ENCODE data around the gene TRPV5.

Gene TRPV5

GRCh38 chr7:142908290-142908689 is 25.3 kb downstream of the TRPV5 start:
- no peak for DNase-seq

- DNase-seq = no peak
These were observed 26.9 kb downstream of the TRPV5 start for GRCh38 chr7:142906643-142907042.

DNA sequence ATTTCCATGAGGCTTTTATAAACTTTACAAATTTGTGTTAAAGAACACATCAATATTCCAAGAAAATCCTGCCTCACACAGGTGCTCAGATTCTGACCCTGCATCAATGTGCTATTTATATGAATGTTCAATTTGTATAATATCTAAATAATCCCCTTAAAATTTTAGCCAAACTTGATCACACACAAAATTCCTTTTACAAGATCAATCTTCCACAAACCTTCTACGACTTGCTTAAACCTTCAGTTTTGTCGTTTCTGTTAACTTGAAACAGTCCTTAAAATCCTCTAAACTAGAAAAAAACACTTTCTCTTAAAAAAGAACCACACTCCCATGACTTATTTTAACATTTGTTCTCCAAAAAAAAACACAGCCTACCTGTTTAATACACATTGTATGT is 27.8 kb downstream of the TRPV5 start:
- no peak for DNase-seq

GRCh38 chr7:142904128-142904527 is 29.4 kb downstream of the TRPV5 start:
- no peak for DNase-seq

DNA sequence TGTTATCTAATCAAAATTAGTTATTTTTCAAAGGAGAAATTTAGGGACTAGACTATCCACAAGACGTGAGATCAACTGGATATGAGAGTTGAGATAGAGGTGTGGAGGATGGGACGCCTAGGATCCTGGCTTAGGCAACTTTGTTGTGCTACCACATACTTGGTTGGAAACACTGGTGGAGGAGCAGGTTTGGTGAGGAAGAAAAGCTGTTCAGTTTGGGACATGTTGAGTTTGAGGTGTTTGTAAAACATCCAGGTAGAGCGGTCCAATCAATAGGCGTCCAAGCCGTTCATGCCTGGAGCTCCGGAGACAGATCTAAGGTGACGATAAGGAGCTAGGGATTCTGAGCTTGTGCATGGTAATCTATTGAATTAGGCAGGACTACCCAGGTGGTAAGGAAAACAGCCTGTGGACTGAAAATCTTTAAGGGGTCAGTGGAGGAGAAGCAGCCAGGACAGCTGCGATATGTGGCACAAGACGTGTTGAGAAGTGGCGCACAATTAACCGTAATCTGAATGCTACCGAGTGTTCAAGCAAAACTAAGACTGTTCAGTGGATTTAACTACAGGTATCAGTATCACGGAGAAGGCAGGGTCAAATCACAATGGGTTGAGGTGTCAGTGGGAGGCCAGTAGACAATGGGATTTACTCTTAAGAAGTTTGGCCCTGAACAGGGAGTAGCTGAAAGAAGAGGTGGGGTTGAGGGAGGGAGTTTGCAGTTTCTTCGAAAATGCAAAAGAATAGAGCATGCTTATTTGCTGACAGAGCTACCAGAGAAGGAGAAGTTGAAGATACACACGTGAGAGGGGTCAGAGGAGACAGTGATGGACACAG is 31.9 kb downstream of the TRPV5 start:
- no peak for DNase-seq

- no peak for DNase-seq
These were observed 33.9 kb downstream of the TRPV5 start for GRCh38 chr7:142899661-142900060.

DNA sequence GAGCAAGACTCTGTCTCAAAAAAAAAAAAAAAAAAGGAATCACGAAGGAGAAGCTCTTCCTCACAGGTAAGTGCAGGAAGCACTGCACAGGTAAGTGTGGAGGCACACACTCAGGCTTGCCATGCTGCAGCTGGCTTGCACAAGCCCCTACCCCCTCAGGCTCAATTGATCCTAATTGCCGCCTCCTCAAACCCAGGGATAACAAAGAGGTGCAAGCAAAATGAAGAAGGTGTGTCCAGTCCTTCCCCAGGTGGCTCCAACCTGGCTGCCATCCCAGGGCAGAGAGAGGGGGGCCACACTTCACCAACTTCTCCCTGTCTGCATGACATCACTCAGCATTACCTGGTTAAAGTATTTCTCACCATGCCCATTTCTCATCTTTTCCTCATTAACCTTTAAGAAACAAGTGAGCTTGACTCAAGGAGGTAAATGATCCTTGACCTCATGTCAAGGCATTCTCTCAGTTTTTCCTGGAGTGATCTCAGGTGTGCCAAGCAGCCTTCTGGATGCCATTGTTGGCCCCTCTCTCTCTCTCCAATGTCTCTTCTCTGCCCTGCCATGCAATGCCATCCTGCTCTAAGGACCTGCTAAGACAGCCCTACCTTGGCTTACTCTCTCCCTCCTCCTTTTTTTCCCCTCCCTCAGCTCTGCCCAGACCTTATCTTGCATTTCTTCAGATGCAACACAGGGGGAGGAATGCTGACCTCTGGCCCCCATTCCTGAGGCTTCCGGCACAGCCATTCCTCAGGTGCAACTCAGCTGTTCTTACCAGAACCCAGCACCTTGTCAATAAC is 35.0 kb downstream of the TRPV5 start:
- no peak for DNase-seq

DNA sequence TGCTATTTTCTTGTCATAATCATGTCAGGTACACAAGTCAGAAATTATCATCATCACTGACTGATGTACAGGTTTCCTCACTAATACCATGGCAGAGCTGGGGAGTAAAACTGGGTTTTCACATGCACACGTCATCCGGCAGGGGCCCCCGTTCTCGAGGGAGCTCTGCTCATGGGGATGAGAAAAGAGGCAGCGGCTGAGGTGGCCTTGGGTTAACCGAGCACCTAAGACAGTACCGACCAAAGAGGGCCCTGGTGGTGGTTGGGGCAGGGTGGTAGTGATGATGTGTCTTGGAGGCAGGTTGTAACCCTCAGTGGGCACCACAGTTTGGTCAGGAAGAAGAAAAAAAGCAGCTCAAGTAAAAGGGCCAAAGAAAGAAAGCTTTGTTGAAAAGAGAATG is 35.9 kb downstream of the TRPV5 start:
- no peak for DNase-seq

DNA sequence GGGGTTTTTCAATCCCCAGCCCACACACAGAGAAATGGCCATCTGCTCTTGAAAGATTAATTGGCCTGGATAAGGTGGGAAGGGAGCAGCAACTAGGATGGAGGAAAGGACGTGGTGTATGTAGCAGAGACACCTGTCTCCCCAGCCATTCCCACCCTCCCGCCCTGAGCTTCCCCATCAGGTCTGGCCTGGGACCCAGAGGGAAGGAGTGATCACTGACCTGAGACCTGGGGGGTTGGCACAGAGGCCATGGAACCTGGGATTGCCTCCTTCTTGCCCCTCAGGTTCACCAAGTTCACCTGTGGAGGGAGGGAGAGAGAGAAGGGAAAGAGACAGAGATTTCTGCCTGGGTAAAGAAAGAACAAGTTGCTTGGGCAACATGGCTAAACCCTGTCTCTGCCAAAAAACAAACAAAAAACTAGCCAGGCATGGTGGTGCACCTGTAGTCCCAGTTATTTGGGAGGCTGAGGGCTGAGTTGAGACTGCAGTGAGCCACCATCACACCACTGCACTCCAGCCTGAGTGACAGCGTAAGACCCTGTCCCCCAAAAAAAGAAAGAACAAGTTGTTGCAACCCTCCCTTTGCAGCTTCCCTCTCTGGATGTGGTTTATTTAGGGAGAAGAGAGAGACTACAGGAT is 36.7 kb downstream of the TRPV5 start:
- DNase-seq = no peak

DNA sequence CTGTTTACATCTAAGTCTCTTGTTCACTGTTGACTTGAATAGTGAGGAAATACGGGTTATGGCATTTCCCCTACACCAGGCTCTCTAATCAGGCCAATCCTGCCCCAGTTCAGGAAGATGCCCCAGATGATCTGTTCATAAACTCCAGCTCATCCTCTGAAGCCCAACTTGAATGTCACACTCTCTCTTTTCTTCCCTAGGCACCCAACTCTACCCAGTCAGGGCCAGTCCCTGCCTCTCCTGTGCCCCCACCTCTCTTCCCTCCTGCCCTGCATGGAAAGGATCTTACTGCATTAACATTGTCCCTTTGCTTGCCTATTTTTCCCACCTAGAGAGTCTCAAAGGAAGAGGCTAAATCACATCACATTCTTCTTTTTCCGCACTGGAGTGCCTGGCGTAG is 37.4 kb downstream of the TRPV5 start:
- DNase-seq = no peak

- DNase-seq = no peak
These were observed 38.5 kb downstream of the TRPV5 start for GRCh38 chr7:142894985-142895593.

- no peak for DNase-seq
These were observed 39.2 kb downstream of the TRPV5 start for GRCh38 chr7:142894112-142894984.

DNA sequence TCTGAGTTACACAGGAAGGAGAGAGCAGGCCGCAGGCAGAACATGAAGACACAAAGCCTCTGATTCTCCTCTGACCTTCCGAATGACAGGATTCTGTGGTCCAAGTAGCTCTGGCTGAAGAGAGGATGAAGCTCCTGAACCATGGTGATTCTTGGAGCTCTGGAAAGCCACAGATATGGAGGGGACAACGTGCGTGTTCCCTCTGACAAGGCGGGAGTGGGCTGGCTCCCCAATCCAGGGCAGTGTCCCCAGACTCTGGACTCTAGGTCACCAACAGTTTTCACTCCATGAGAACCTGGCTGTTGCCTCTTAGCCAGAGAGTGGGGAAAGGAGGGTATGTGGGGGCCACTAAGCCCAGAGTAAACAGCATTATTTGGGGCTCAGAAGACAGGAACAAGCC is 40.6 kb downstream of the TRPV5 start:
- no peak for DNase-seq

- no peak for DNase-seq
These were observed 42.0 kb downstream of the TRPV5 start for GRCh38 chr7:142891490-142892082.

DNA sequence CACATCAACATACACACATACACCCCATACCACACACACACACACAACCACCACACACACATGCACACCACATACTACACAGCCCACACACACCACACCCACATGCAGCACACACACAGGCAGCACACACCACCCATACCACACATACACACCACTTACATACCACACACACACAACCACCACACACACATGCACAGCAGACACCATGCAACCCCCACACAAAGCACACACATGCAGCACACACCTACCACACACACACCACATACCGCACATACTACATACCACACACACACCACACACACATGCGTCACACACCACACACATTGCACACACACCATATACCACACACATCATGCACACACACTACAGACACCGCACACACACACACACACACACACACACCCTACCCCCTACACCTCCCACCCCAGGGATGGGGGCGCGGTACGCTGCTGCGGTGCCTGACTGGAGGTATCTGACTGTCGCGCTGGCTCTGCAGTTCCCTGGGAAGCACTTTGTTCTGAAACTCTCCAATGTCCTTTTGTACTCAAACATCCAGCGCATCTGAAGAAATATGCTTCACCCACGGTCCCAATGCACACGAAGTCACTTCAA is 42.6 kb downstream of the TRPV5 start:
- no peak for DNase-seq

DNA sequence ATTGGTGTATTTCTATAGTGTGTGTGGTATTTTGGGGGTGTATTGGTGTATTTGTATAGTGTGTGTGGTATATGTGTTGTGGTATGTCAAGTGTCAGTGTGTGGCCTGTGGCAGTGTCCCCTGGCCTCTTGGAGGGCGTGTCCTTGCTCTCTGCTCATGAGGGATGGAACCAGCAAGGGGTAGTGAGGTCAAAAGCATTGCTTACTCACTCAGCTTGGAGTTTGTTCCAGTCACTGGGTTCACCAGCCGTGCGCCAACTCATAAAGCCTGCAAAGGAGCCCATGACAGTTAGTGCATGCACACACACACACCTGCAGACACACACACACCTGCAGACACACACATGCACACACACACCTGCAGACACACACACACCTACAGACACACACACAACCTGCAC is 43.7 kb downstream of the TRPV5 start:
- DNase-seq = no peak

GRCh38 chr7:142887282-142888015 is 46.1 kb downstream of the TRPV5 start:
- DNase-seq = no peak

- DNase-seq = no peak
These were observed 46.7 kb downstream of the TRPV5 start for GRCh38 chr7:142886866-142887265.

DNA sequence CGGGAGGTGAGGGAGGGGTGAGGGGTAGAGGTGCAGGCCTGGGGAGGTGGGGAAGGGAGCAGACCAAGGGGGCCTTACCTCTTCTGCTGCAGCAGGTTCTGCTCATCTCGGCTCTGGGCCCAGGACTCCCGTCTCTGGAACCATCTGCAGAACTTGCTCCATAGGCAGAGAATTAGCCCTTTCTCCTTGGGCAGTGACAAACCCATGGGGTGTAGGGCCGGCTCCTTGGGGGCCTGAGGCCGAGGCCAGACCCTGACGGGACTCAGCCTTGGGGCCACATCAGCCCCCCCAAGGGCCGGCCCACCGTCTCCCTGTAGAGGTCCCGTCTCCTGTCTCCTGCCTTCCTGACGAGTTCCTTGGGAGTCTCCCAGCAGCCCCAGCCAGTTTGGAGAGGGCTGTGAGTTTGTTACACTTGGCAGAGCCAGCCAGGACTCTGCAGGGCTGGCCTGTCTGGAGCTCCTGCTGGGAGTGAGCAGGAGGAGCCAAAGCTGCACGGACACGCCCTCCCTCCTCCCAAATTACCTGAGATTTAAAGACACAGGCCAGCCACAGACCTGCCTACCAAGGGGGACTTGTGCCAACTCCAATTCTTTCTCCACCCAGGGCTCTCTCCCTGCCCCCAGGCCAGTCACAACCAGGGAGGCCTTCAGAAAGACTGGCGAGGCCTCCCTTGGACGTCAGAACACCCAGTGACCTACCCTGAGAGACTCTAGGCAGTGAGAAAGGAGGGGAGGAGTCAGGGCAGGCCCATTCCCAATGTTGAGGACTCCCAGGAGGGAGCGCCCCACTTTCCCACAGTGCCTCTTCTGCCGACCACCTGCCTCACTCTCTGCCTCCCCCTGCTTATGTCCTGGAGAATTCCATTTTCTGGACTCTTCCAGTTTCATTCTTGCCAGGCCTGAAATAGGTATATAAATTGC is 48.0 kb downstream of the TRPV5 start, which contains the start of gene TRPV6:
Gene TRPV6 (minus strand): TSS at position 435 of the 920 bp plus-strand sequence.
- no peak for DNase-seq

- no peak for DNase-seq
These were observed 49.3 kb downstream of the TRPV5 start for GRCh38 chr7:142884286-142884640.
